Central memory CD8-positive, alpha-beta T cell (primary cell): ENCODE data around the gene CACNA1H.

Source experiments
- ATAC-seq: fragments of 150-1000 bp; cut with Tn5 transposase; replicated peaks from 2 replicates; pipeline ENCODE4 v1.10.0; 2022; ENCODE audit warnings: mild to moderate bottlenecking, moderate FRiP score, moderate number of reproducible peaks; ENCODE audit not compliant: poor library complexity, severe bottlenecking; ENCODE audit errors: extremely low read depth
- DNase-seq, 2 donors: peaks; one replicate each; pipeline ENCODE4 v3.0.0; 2021; ENCODE audit warnings: low spot score in 2 of 2
- H3K27ac Mint-ChIP-seq: one replicate; pipeline ENCODE4 v1.8.0; 2022; ENCODE audit warnings: low read depth, mild to moderate bottlenecking, moderate library complexity, mixed read lengths
- H3K27me3 Mint-ChIP-seq: one replicate; pipeline ENCODE4 v1.8.0; 2022; ENCODE audit warnings: mixed read lengths
- H3K36me3 Mint-ChIP-seq: one replicate; pipeline ENCODE4 v1.8.0; 2022; ENCODE audit warnings: mild to moderate bottlenecking, moderate library complexity, mixed read lengths; ENCODE audit not compliant: insufficient read depth
- H3K4me1 Mint-ChIP-seq: one replicate; pipeline ENCODE4 v1.8.0; 2022; ENCODE audit warnings: mixed read lengths
- H3K4me3 Mint-ChIP-seq: one replicate; pipeline ENCODE4 v1.8.0; 2022; ENCODE audit warnings: mild to moderate bottlenecking, moderate library complexity, mixed read lengths
- H3K9me3 Mint-ChIP-seq: one replicate; pipeline ENCODE4 v1.8.0; 2022; ENCODE audit warnings: mixed read lengths

CACNA1H gene

DNA sequence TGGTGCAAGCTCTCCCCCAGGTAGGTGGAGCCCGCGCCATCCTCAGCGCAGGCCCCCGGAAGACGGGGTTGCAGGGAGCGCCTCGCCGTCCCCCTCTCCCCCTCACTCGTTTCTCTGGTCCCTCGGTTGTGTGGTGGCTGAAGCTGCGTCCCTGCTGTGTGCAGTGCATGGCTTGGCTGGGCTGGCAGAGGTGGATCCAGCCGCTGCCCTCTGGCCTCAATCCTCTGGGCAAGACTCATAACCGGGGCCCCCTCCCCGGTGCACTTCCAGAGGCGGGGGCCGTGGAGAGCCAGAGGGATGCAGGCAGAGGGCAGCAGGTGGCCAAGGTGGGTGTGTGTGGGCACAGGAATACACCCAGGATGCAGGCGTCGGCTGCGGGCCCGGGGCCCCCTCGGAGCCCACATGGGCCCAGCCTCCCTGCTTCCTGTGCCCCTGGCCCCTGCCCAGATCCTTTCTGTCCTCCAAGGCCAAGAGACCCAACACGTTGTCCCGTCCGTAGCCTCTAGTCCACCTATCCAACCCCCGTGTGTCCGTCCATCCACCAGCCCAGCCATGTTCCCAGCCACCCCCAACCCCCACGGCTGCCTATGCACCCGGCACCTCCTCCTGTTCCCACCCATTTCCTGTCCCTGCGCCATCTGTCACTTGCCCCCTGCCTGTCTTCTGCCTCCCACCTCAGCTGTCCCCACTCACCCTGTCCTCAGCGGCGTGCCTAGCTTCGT, 62.8 kb downstream of the CACNA1H start:
- Mint-ChIP-seq H3K9me3 (no peaks in the 10 kb centered on the region), H3K27ac (no peak overlapping the region), H3K27me3 (no peaks in the 10 kb centered on the region), H3K4me3 (no peak overlapping the region), H3K36me3 (peaks cover 3% of the 10 kb centered on the region), H3K4me1 (no peaks in the 10 kb centered on the region)
- ATAC-seq (no peak), DNase-seq (no peak)

- H3K9me3 Mint-ChIP-seq, result no peaks in the 10 kb centered on the region
- no peak overlapping the region for H3K4me3 Mint-ChIP-seq
- no peaks in the 10 kb centered on the region for H3K27me3 Mint-ChIP-seq
- no peak overlapping the region for H3K27ac Mint-ChIP-seq
- ATAC-seq (no peak), DNase-seq (no peak)
- no peaks in the 10 kb centered on the region for H3K4me1 Mint-ChIP-seq
- peaks cover 3% of the 10 kb centered on the region for H3K36me3 Mint-ChIP-seq
Observed at GRCh38 chr16:1216296-1216619, 63.4 kb downstream of the CACNA1H start.

GRCh38 chr16:1216681-1217400, 63.9 kb downstream of the CACNA1H start:
- no peaks in the 10 kb centered on the region for H3K27me3 Mint-ChIP-seq
- H3K27ac Mint-ChIP-seq, result no peak overlapping the region
- H3K4me1 Mint-ChIP-seq, result no peaks in the 10 kb centered on the region
- H3K4me3 Mint-ChIP-seq, result no peak overlapping the region
- ATAC-seq (no peak), DNase-seq (no peak)
- no peaks in the 10 kb centered on the region for H3K9me3 Mint-ChIP-seq
- peaks cover 3% of the 10 kb centered on the region for H3K36me3 Mint-ChIP-seq

GRCh38 chr16:1217526-1217925, 64.6 kb downstream of the CACNA1H start:
- H3K4me3 Mint-ChIP-seq, result no peak overlapping the region
- ATAC-seq, result no peak
- no peaks in the 10 kb centered on the region for H3K9me3 Mint-ChIP-seq
- no peaks in the 10 kb centered on the region for H3K4me1 Mint-ChIP-seq
- no peaks in the 10 kb centered on the region for H3K27me3 Mint-ChIP-seq
- no peak overlapping the region for H3K27ac Mint-ChIP-seq
- no peak for DNase-seq
- peaks cover 3% of the 10 kb centered on the region for H3K36me3 Mint-ChIP-seq

DNA sequence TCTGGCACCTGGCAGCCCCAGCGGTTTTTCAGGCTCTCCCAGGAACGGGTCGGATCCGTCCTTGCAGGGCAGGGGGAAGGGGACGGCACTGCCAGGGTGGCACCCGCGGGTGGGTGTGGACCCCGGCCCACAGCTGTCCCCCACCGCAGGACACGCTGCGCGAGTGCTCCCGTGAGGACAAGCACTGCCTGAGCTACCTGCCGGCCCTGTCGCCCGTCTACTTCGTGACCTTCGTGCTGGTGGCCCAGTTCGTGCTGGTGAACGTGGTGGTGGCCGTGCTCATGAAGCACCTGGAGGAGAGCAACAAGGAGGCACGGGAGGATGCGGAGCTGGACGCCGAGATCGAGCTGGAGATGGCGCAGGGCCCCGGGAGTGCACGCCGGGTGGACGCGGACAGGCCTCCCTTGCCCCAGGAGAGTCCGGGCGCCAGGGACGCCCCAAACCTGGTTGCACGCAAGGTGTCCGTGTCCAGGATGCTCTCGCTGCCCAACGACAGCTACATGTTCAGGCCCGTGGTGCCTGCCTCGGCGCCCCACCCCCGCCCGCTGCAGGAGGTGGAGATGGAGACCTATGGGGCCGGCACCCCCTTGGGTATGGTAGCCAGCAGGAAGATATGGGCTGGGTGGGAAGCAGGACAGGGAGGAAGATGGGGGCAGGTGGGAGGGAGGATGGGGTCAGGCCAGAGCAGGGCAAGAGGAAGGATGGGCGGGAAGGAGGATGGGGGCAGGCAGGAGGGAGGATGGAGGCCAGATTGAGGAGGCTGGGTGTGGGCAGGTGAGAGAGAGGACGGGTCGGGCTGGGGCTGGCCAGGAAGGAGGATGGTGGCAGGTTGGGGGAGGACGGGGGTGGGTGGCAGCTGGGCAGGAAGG, 65.4 kb downstream of the CACNA1H start:
- no peak for ATAC-seq
- DNase-seq, result no peak

GRCh38 chr16:1218930-1219611, 66.2 kb downstream of the CACNA1H start:
- Mint-ChIP-seq H3K9me3 (no peaks in the 10 kb centered on the region), H3K27ac (no peak overlapping the region), H3K36me3 (peaks cover 3% of the 10 kb centered on the region)

More for the DNA sequence above, 65.4 kb downstream of the CACNA1H start:
- no peak overlapping the region for H3K27ac Mint-ChIP-seq
- H3K4me1 Mint-ChIP-seq, result no peaks in the 10 kb centered on the region
- peaks cover 3% of the 10 kb centered on the region for H3K36me3 Mint-ChIP-seq
- H3K4me3 Mint-ChIP-seq, result no peak overlapping the region
- no peaks in the 10 kb centered on the region for H3K9me3 Mint-ChIP-seq
- H3K27me3 Mint-ChIP-seq, result no peaks in the 10 kb centered on the region

GRCh38 chr16:1220098-1220728, 67.3 kb downstream of the CACNA1H start:
- no peak for DNase-seq
- H3K27me3 Mint-ChIP-seq, result no peaks in the 10 kb centered on the region
- H3K4me3 Mint-ChIP-seq, result no peak overlapping the region
- H3K9me3 Mint-ChIP-seq, result no peaks in the 10 kb centered on the region
- peaks cover 3% of the 10 kb centered on the region for H3K36me3 Mint-ChIP-seq
- no peak for ATAC-seq
- no peak overlapping the region for H3K27ac Mint-ChIP-seq
- no peaks in the 10 kb centered on the region for H3K4me1 Mint-ChIP-seq

More at GRCh38 chr16:1218930-1219611, 66.2 kb downstream of the CACNA1H start:
- ATAC-seq, result no peak
- no peak for DNase-seq
- no peaks in the 10 kb centered on the region for H3K4me1 Mint-ChIP-seq
- no peak overlapping the region for H3K4me3 Mint-ChIP-seq
- no peaks in the 10 kb centered on the region for H3K27me3 Mint-ChIP-seq

DNA sequence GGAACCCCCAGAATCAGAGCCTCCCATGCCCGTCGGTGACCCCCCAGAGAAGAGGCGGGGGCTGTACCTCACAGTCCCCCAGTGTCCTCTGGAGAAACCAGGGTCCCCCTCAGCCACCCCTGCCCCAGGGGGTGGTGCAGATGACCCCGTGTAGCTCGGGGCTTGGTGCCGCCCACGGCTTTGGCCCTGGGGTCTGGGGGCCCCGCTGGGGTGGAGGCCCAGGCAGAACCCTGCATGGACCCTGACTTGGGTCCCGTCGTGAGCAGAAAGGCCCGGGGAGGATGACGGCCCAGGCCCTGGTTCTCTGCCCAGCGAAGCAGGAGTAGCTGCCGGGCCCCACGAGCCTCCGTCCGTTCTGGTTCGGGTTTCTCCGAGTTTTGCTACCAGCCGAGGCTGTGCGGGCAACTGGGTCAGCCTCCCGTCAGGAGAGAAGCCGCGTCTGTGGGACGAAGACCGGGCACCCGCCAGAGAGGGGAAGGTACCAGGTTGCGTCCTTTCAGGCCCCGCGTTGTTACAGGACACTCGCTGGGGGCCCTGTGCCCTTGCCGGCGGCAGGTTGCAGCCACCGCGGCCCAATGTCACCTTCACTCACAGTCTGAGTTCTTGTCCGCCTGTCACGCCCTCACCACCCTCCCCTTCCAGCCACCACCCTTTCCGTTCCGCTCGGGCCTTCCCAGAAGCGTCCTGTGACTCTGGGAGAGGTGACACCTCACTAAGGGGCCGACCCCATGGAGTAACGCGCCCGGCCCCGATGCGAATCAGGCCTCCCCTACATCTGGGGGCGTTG, 68.1 kb downstream of the CACNA1H start:
- H3K9me3 Mint-ChIP-seq, result no peaks in the 10 kb centered on the region
- peaks cover 3% of the 10 kb centered on the region for H3K36me3 Mint-ChIP-seq
- H3K27ac Mint-ChIP-seq, result no peak overlapping the region
- H3K27me3 Mint-ChIP-seq, result no peaks in the 10 kb centered on the region
- no peaks in the 10 kb centered on the region for H3K4me1 Mint-ChIP-seq
- DNase-seq (no peak), ATAC-seq (no peak)
- no peak overlapping the region for H3K4me3 Mint-ChIP-seq

DNA sequence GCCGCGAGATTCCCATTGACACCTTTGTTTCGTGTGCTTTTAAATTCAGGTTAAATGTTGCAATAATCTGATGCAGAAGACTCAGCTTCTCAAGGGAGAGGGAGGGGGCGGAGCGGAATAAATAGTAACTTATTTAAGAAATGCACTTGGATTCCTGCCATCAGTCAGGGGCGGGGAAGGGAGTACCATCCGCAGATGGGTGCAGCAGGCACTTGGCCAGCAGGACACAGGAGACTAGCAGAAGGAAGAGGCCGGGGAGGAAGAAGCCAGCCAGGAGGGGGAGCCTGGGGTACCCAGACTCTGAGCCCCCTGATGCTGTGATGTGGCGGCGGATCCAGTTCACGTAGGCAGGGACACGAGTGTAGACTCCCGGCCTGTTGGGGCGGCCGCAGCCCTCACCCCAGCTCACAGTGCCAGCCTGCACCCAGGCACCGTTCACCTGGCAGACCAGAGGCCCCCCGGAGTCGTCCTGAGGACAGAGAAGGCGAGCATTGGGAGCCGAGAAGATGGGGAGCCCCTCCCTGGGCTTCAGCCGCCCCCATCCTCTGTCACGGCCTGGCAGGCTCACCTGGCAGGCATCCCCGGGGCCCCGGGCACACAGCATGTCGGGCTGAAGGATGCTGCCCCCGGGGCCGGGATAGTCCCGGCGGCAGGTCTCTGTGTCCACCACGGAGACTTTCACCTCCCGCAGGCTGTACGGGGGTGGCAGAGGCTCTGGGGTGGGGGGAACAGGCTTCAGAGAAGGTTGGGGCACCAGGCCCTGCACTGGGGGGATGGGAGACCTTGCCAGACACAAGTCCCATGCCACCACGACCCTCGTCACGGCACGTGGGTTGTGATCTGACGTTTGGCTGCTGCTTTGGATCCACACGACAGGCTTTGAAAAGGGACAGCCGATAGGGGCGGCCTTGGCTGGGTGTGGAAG, 69.0 kb downstream of the CACNA1H start:
- Mint-ChIP-seq H3K27me3 (no peaks in the 10 kb centered on the region), H3K27ac (no peak overlapping the region), H3K4me3 (no peak overlapping the region), H3K9me3 (no peaks in the 10 kb centered on the region), H3K36me3 (peaks cover 3% of the 10 kb centered on the region), H3K4me1 (no peaks in the 10 kb centered on the region)
- ATAC-seq (no peak), DNase-seq (no peak)

DNA sequence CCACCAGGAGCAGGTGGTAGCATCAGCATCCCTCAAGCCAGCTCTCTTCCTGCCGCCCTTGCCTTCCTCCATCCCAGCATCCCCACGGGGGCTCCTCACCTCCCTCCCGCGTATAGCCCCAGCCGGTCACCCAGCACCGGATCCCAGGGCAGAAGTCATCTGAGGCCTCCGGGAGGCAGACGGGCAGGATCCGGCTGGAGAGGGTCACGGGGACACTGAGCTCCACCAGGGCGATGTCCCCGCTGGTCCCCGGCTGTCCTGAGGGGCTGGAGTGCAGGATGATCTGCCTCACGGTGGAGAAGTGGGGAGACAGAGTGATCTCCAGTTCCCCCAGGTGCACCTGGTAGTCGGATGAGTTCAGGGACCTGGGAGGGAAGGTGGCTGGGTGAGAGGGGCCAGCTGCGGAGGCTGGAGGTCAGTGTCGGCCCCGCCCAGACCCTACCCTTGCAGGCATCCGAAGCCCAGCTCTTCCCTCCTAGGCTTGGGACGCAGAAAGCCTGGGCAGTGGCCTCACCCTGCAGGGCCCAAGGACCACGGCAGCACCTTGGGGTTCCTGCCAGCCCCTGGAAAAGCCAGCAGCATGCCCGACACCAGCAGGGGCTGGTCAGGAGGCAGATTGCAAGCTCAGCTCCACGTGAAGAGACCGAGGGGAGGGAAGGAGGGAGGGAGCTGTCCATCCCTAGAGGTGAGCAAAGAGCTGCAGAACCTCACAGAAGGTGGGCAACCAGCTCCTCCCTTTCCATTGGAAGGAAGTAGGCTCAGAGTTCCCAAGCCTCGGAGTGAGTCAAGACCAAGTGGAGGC, 69.8 kb downstream of the CACNA1H start:
- ATAC-seq (no peak), DNase-seq (no peak)
- Mint-ChIP-seq H3K4me3 (no peak overlapping the region), H3K9me3 (no peaks in the 10 kb centered on the region), H3K27ac (no peak overlapping the region), H3K27me3 (no peaks in the 10 kb centered on the region), H3K36me3 (peaks cover 3% of the 10 kb centered on the region), H3K4me1 (no peaks in the 10 kb centered on the region)
